ENCODE results near the gene YES1. TPM values are rescaled to one million over a fixed set of nuclear protein-coding genes. Genes with fewer than 3 reads are reported as not detected.
A peak's percentile ranks its signal among the peaks of the same experiment; 100 is the strongest.

The YES1 gene
- total RNA-seq, 2 donors from 2014 or later = 62.8 to 78.8 TPM

DNA sequence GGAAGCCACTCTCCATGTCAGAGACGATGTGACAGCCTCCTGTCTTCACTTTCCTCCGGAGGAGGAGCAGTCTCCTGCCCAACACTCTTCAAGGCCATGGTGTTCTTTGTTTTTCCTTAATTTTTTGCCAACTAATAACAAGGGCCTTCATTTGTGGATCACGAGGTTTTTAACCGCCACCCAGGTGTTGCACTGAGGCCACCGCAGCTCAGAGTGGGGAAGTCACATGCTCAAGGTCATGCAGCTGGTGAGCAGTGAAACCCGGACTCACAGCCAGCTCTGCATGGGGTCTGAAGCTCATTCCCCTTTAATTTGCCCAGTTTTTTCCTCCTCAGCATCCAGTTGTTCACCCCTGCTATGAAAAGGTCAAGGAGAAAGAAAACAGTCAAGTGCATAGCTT, 119.2 kb downstream of the YES1 start:
- Mint-ChIP-seq H3K4me3 (no peak overlapping the region), H3K36me3 (ENCODE audit: low read depth) (peaks cover 46% of the 10 kb centered on the region), H3K27me3 (ENCODE audit: insufficient read depth) (no peaks in the 10 kb centered on the region), H3K4me1 (peaks cover 6% of the 10 kb centered on the region), H3K9me3 (no peaks in the 10 kb centered on the region), H3K27ac (no peak overlapping the region)
- WGBS, 2 experiments (ENCODE audit: insufficient coverage in 1 of 2, insufficient read length in 1 of 2) = 92 to 93% methylated on average over 6 of the region's 6 CpGs
- no peak for DNase-seq
- Histone ChIP-seq H3K9ac (ENCODE audit: extremely low read depth, low read length, poor library complexity, severe bottlenecking) (no peak overlapping the region), H3K9me3 (ENCODE audit: control insufficient read depth, low read length) (no peaks in the 10 kb centered on the region), H3K27ac (ENCODE audit: low read depth, low read length) (no peak overlapping the region), H3K4me3 (ENCODE audit: low read length) (no peak overlapping the region), H3K27me3 (ENCODE audit: control insufficient read depth, insufficient read depth, low read length, poor library complexity, severe bottlenecking) (no peaks in the 10 kb centered on the region), H3K36me3 (ENCODE audit: control insufficient read depth, insufficient read depth, low read length) (peaks cover 39% of the 10 kb centered on the region), H3K4me1 (ENCODE audit: control insufficient read depth, insufficient read depth, low read length) (peaks cover 6% of the 10 kb centered on the region)
- TF ChIP-seq, protein P1, sequence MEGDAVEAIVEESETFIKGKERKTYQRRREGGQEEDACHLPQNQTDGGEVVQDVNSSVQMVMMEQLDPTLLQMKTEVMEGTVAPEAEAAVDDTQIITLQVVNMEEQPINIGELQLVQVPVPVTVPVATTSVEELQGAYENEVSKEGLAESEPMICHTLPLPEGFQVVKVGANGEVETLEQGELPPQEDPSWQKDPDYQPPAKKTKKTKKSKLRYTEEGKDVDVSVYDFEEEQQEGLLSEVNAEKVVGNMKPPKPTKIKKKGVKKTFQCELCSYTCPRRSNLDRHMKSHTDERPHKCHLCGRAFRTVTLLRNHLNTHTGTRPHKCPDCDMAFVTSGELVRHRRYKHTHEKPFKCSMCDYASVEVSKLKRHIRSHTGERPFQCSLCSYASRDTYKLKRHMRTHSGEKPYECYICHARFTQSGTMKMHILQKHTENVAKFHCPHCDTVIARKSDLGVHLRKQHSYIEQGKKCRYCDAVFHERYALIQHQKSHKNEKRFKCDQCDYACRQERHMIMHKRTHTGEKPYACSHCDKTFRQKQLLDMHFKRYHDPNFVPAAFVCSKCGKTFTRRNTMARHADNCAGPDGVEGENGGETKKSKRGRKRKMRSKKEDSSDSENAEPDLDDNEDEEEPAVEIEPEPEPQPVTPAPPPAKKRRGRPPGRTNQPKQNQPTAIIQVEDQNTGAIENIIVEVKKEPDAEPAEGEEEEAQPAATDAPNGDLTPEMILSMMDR (conservative IDR thresholded peaks at IDR 0.05) = no peak

DNA sequence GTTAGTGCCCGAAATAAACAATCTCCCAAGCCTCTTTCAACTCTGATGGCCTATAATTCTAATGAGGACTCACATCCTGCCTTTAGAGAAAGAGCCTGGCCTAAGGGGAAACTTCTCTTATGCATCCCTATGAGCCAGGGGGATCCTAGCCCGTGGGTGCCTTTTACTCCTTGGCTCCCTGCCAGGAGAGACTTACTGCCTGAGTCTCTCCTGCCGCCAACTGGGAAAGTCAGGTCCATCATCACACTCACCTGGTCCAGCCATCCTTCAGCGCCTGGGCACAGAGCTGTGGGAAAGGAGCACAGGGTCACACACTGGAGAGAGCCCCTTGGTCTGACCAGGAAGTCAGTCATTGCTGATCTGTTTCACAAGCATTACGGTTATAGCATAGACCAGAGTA, 123.7 kb downstream of the YES1 start:
- Histone ChIP-seq H3K36me3 (ENCODE audit: control insufficient read depth, insufficient read depth, low read length) (peaks cover 31% of the 10 kb centered on the region), H3K4me3 (ENCODE audit: low read length) (no peak overlapping the region), H3K27me3 (ENCODE audit: control insufficient read depth, insufficient read depth, low read length, poor library complexity, severe bottlenecking) (no peaks in the 10 kb centered on the region), H3K4me1 (ENCODE audit: control insufficient read depth, insufficient read depth, low read length) (peaks cover 18% of the 10 kb centered on the region), H3K9ac (ENCODE audit: extremely low read depth, low read length, poor library complexity, severe bottlenecking) (no peak overlapping the region), H3K27ac (ENCODE audit: low read depth, low read length) (no peak overlapping the region), H3K9me3 (ENCODE audit: control insufficient read depth, low read length) (no peaks in the 10 kb centered on the region)
- H3K4me1 Mint-ChIP-seq = peaks cover 20% of the 10 kb centered on the region
- no peaks in the 10 kb centered on the region for H3K27me3 Mint-ChIP-seq (ENCODE audit: insufficient read depth)
- H3K9me3 Mint-ChIP-seq = no peaks in the 10 kb centered on the region
- WGBS, 2 experiments (ENCODE audit: insufficient coverage in 1 of 2, insufficient read length in 1 of 2) = 90 to 92% methylated on average over 5 of the region's 5 CpGs
- peaks cover 53% of the 10 kb centered on the region for H3K36me3 Mint-ChIP-seq (ENCODE audit: low read depth)
- H3K27ac Mint-ChIP-seq = no peak overlapping the region
- DNase-seq = no peak
- TF ChIP-seq, protein P1 (conservative IDR thresholded peaks at IDR 0.05) = no peak
- H3K4me3 Mint-ChIP-seq = no peak overlapping the region

DNA sequence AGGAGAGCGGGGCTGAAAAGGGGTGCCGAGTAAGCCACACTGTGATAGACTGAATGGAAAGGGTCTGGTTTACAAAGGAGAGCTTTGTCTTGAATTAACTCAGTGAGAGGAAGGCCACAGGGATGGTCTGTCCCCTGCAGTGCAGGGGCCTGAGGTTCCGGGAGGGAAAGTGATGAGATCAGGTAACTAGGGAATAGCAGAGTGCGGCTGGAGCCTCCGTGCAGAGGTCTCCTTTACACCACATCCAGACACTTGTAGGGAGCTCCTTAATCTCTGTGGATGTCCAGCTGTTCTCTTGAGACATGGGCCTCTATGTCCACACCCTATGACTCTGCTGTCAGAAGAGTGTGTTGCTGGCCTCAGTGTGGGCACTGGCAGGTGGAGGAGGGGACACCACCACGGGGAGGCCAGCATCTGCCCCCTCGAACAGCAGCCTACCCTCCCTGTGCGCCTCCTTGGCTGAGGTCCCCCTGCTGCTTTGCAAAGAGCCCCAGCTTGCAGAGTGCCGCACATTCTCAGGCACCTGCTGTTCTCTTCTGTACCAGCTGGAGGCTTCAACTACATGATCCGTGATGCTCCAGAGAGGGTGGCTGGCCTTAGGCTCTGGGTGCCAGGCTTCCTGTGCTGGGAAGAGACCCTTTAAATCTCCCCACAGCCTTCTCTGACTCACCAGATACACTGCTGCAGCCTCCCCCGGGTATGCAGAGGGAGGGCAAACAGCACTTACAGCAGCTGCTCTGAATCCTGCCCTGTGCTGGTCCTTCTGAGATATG, 125.5 kb downstream of the YES1 start:
- Histone ChIP-seq H3K36me3 (ENCODE audit: control insufficient read depth, insufficient read depth, low read length) (peaks cover 25% of the 10 kb centered on the region), H3K9ac (ENCODE audit: extremely low read depth, low read length, poor library complexity, severe bottlenecking) (no peak overlapping the region), H3K27ac (ENCODE audit: low read depth, low read length) (no peak overlapping the region), H3K4me3 (ENCODE audit: low read length) (peak overlapping the region; percentile 63), H3K27me3 (ENCODE audit: control insufficient read depth, insufficient read depth, low read length, poor library complexity, severe bottlenecking) (no peaks in the 10 kb centered on the region), H3K9me3 (ENCODE audit: control insufficient read depth, low read length) (no peaks in the 10 kb centered on the region), H3K4me1 (ENCODE audit: control insufficient read depth, insufficient read depth, low read length) (peaks cover 21% of the 10 kb centered on the region)
- Mint-ChIP-seq H3K9me3 (no peaks in the 10 kb centered on the region), H3K27me3 (ENCODE audit: insufficient read depth) (no peaks in the 10 kb centered on the region), H3K27ac (peak overlapping the region; percentile 77), H3K4me3 (no peak overlapping the region), H3K4me1 (peaks cover 20% of the 10 kb centered on the region), H3K36me3 (ENCODE audit: low read depth) (peaks cover 53% of the 10 kb centered on the region)
- DNase-seq = peak; percentile 79
- WGBS, 2 experiments (ENCODE audit: insufficient coverage in 1 of 2, insufficient read length in 1 of 2) = 24 to 48% methylated on average over 9 to 11 of the region's 11 CpGs
- TF ChIP-seq, protein P1 (conservative IDR thresholded peaks at IDR 0.05) = peak; percentile 49

Measured in endodermal cell (in vitro differentiated cells).